B cell (primary cell): ENCODE results near the gene MYO19. TPM values are rescaled to one million over a fixed set of nuclear protein-coding genes. Genes with fewer than 3 reads are reported as not detected.
A peak's percentile ranks its signal among the peaks of the same experiment; 100 is the strongest.

Experiments used
- ATAC-seq: fragments of 200-7000 bp; cut with Tn5 transposase; one replicate; pipeline ENCODE4 v1.10.0; 2021; ENCODE audit warnings: low read depth, mild to moderate bottlenecking, moderate number of reproducible peaks, moderate library complexity
- CTCF ChIA-PET: fragments of 350-600 bp; sonication (Branson Sonifier 250); formaldehyde crosslinking; loops from one replicate; lab custom pipeline; 2021; ENCODE audit warnings: antibody characterized with exemption, inconsistent platforms; lab: Charles Lee
- POLR2A ChIA-PET: fragments of 350-600 bp; sonication (Branson Sonifier 250); formaldehyde crosslinking; loops from one replicate; lab custom pipeline; 2021; ENCODE audit warnings: antibody characterized with exemption; lab: Charles Lee
- DNase-seq: peaks from one replicate; pipeline ENCODE4 v3.0.0; 2013
- H2AFZ ChIP-seq: 2 replicates; pipeline ENCODE4 v1.6.1; 2012; ENCODE audit warnings: mild to moderate bottlenecking, low read depth, low read length; ENCODE audit not compliant: insufficient read depth, poor library complexity, severe bottlenecking
- H3K27ac ChIP-seq, 2 donors: 1 replicate in 1 of 2; 2 replicates in 1 of 2; pipeline ENCODE4 v1.5.1; 2012 to 2013; ENCODE audit warnings: low read length in 2 of 2, mild to moderate bottlenecking in 2 of 2, moderate library complexity in 1 of 2
- H3K27me3 ChIP-seq, 4 experiments: fragments of 200-600 bp in 1 of 4; sonication (generic) in 1 of 4; replicated peaks in 1 of 4; 1 replicate in 2 of 4; 2 replicates in 2 of 4; pipeline versions ENCODE4 v1.6.1 to v1.7.0; 2013 to 2016; ENCODE audit warnings: low read length in 3 of 4, mild to moderate bottlenecking in 2 of 4, mixed read lengths in 1 of 4, moderate library complexity in 1 of 4; ENCODE audit not compliant: insufficient read depth in 4 of 4, control insufficient read depth in 3 of 4; ENCODE audit errors: control extremely low read depth in 1 of 4
- H3K36me3 ChIP-seq, 2 experiments: replicated peaks in 1 of 2; 1 replicate in 1 of 2; 2 replicates in 1 of 2; pipeline versions ENCODE4 v1.6.1 to v1.7.1; 2013; ENCODE audit warnings: low read length in 1 of 2; ENCODE audit not compliant: insufficient read depth in 2 of 2, control insufficient read depth in 1 of 2; ENCODE audit errors: control extremely low read depth in 1 of 2, extremely low read depth in 1 of 2
- H3K4me1 ChIP-seq, 2 donors: fragments of 200-600 bp in 1 of 2; sonication (generic) in 1 of 2; 1 replicate in 1 of 2; 2 replicates in 1 of 2; pipeline versions ENCODE4 v1.5.1 to v1.6.1; 2013 to 2017; ENCODE audit warnings: low read length in 2 of 2; ENCODE audit not compliant: control insufficient read depth in 2 of 2, insufficient read depth in 2 of 2
- H3K4me2 ChIP-seq: replicated peaks from 2 replicates; pipeline ENCODE3; 2012; ENCODE audit warnings: mild to moderate bottlenecking, low read depth, low read length; ENCODE audit not compliant: poor library complexity, severe bottlenecking
- H3K4me3 ChIP-seq, 5 experiments: fragments of 200-600 bp in 1 of 5; sonication (generic) in 1 of 5; 1 replicate in 3 of 5; 2 replicates in 2 of 5; pipeline versions ENCODE4 v1.5.1 to v1.7.0; 2011 to 2016; ENCODE audit warnings: low read length in 4 of 5, mild to moderate bottlenecking in 4 of 5, low read depth in 2 of 5, control low read depth in 1 of 5, moderate library complexity in 1 of 5; ENCODE audit not compliant: insufficient read depth in 1 of 5; ENCODE audit errors: control extremely low read depth in 1 of 5, extremely low read depth in 1 of 5
- H3K79me2 ChIP-seq: fragments of 200-600 bp; sonication (generic); one replicate; pipeline ENCODE4 v1.6.0; 2016; ENCODE audit warnings: low read length; ENCODE audit not compliant: control insufficient read depth, insufficient read depth
- H3K9ac ChIP-seq: fragments of 200-600 bp; sonication (generic); 2 replicates; pipeline ENCODE4 v1.6.1; 2017; ENCODE audit warnings: mild to moderate bottlenecking, low read length, moderate library complexity
- H3K9me3 ChIP-seq, 3 donors: one replicate each; pipeline versions ENCODE4 v1.6.1 to v1.7.1; 2013; ENCODE audit warnings: low read length in 2 of 3; ENCODE audit not compliant: control insufficient read depth in 2 of 3, insufficient read depth in 1 of 3; ENCODE audit errors: control extremely low read depth in 1 of 3
- H4K20me1 ChIP-seq: 2 replicates; pipeline ENCODE4 v1.6.0; 2012; ENCODE audit warnings: mild to moderate bottlenecking, low read length; ENCODE audit not compliant: insufficient read depth, control insufficient read depth, poor library complexity, severe bottlenecking
- H3K27ac Mint-ChIP-seq: one replicate; pipeline ENCODE4 v1.8.0; 2021; ENCODE audit warnings: mixed read lengths
- H3K27me3 Mint-ChIP-seq: one replicate; pipeline ENCODE4 v1.8.0; 2021; ENCODE audit warnings: mixed read lengths
- H3K4me1 Mint-ChIP-seq: one replicate; pipeline ENCODE4 v1.8.0; 2021; ENCODE audit warnings: mixed read lengths
- H3K4me3 Mint-ChIP-seq: one replicate; pipeline ENCODE4 v1.8.0; 2021; ENCODE audit warnings: mixed read lengths
- H3K9me3 Mint-ChIP-seq: one replicate; pipeline ENCODE4 v1.8.0; 2022; ENCODE audit warnings: mixed read lengths; ENCODE audit not compliant: insufficient read depth
- CTCF ChIP-seq: fragments of 200-600 bp; IDR thresholded peaks from one replicate; pipeline ENCODE4 v1.8.0; 2022; ENCODE audit warnings: antibody characterized with exemption, mild to moderate bottlenecking
- EZH2 ChIP-seq: IDR thresholded peaks from 2 replicates; pipeline ENCODE4 v1.6.1; 2012; ENCODE audit warnings: borderline replicate concordance, low read depth, mild to moderate bottlenecking, moderate library complexity, low read length; ENCODE audit not compliant: insufficient read depth, poor library complexity, severe bottlenecking
- WGBS: methylation state at CpG from one replicate; pipeline ENCODE4 v1.1.5; 2013; ENCODE audit warnings: missing lambda C conversion rate; ENCODE audit not compliant: insufficient coverage; 5-methylcytosine and 5-hydroxymethylcytosine counted together
- intact Hi-C: fragments of 100-400 bp; cut with micrococcal nuclease; formaldehyde crosslinking; loops from one replicate; pipeline ENCODE4 v1.10.0; 2022
- polyA plus RNA-seq: library from polyadenylated mRNA; depleted of rRNA; stranded (reverse); fragments of >200 nt; gene quantifications from 2 replicates; pipeline ENCODE4 v1.2.3, GENCODE V29; 2012
- total RNA-seq, 2 donors: library from RNA; stranded (reverse); fragments of 120-200 nt in 1 of 2; gene quantifications; 1 replicate in 1 of 2; 2 replicates in 1 of 2; pipeline versions ENCODE4 v1.2.3 to v1.2.4, GENCODE V29; 2013 to 2022

Gene MYO19
- total and polyA plus RNA-seq, 2 donors (not counting 1 experiment from before 2014, with no cell fraction given) = 65.7 to 88.7 TPM

GRCh38 chr17:36544044-36544306 lies 9.3 kb upstream of the MYO19 start:
- TF ChIP-seq EZH2 (no peak), CTCF (no peak)
- intact Hi-C loops = loop anchor here (1.0 to 10.0 kb wide), 3 partner anchors 9 to 1199 kb away; no protein-coding TSS in a partner anchor
- peaks cover 70% of the 10 kb centered on the region for H3K79me2 ChIP-seq
- H3K27me3 ChIP-seq = no peaks in the 10 kb centered on the region
- DNase-seq = no peak
- peak overlapping the region; percentile 93 for H3K4me2 ChIP-seq
- no peaks in the 10 kb centered on the region for H3K9me3 ChIP-seq
- peaks cover 1 to 9% of the 10 kb centered on the region in 2 experiments for H3K36me3 ChIP-seq
- H3K4me3 ChIP-seq = peak overlapping the region; percentile 57 to 94 (median 91)
- CTCF ChIA-PET = interaction anchor here (0.8 to 5.0 kb wide), 4 partner anchors 9 to 58 kb away, joined by 3 to 34 read pairs (median 4); partner anchors contain the start of genes MRM1, MYO19 and PIGW
- Mint-ChIP-seq H3K27ac (peak overlapping the region; percentile 98), H3K27me3 (no peaks in the 10 kb centered on the region), H3K4me1 (peaks cover 34% of the 10 kb centered on the region), H3K4me3 (peak overlapping the region; percentile 96), H3K9me3 (no peaks in the 10 kb centered on the region)
- H2AFZ ChIP-seq = peak overlapping the region; percentile 89
- ATAC-seq = no peak
- 0% methylated on average over 10 of the region's 10 CpGs for WGBS
- POLR2A ChIA-PET = interaction anchor here (2.5 to 3.5 kb wide), 2 partner anchors 9 to 57 kb away, joined by 10 to 57 read pairs; partner anchors contain the start of genes MRM1, MYO19 and PIGW
- H3K4me1 ChIP-seq = peaks cover 28 to 36% of the 10 kb centered on the region in 2 donors
- H4K20me1 ChIP-seq = peaks cover 36% of the 10 kb centered on the region
- peak overlapping the region; percentile 96 to 100 for H3K27ac ChIP-seq
- peak overlapping the region; percentile 100 for H3K9ac ChIP-seq

GRCh38 chr17:36542755-36543154 lies 8.1 kb upstream of the MYO19 start:
- ATAC-seq (no peak), DNase-seq (no peak)
- CTCF ChIA-PET = interaction anchor here (0.6 to 5.0 kb wide), 4 partner anchors 8 to 58 kb away, joined by 3 to 34 read pairs (median 4); partner anchors contain the start of genes MRM1, MYO19 and PIGW
- Histone ChIP-seq H3K27ac (no peak overlapping the region), H4K20me1 (peaks cover 24% of the 10 kb centered on the region), H3K4me2 (no peak overlapping the region), H3K9me3 (no peaks in the 10 kb centered on the region), H3K79me2 (peaks cover 57% of the 10 kb centered on the region), H3K4me3 (no peak overlapping the region), H2AFZ (no peak overlapping the region), H3K27me3 (no peaks in the 10 kb centered on the region), H3K4me1 (peaks cover 19 to 25% of the 10 kb centered on the region in 2 donors), H3K9ac (no peak overlapping the region), H3K36me3 (peaks cover 1 to 8% of the 10 kb centered on the region in 2 experiments)
- H3K4me1 Mint-ChIP-seq = peaks cover 23% of the 10 kb centered on the region
- H3K9me3 Mint-ChIP-seq = no peaks in the 10 kb centered on the region
- POLR2A ChIA-PET = interaction anchor here (0.7 kb wide), 2 partner anchors 11 to 510 kb away, joined by 3 read pairs; no protein-coding TSS in a partner anchor
- H3K27ac Mint-ChIP-seq = no peak overlapping the region
- H3K27me3 Mint-ChIP-seq = no peaks in the 10 kb centered on the region
- 100% methylated on average over 9 of the region's 15 CpGs for WGBS
- intact Hi-C loops = loop anchor here (10.0 kb wide), 1 partner anchor 1198 kb away; no protein-coding TSS in a partner anchor
- TF ChIP-seq CTCF = no peak
- TF ChIP-seq EZH2 = no peak
- H3K4me3 Mint-ChIP-seq = no peak overlapping the region
